ENCODE data around the gene PFDN4.
"Not testable (repeated sequence)": the region's sequence is repeated elsewhere in the genome, so short reads cannot be mapped to it uniquely, and the experiment has no call there.

DNA sequence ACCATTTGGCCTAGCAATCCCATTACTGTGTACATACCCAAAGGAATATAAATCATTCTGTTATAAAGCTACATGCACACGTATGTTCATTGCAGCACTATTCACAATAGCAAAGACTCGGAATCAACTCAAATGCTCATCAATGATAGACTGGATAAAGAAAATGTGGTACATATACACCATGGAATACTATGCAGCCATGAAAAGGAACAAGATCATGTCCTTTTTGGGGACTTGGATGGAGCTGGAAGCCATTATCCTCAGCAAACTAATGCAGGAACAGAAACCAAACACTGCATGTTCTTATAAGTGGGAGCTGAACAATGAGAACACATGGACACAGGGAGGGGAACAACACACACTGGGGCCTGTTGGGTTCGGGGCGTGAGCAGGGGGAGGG, 40.8 kb downstream of the PFDN4 start:
- not testable (repeated sequence) for TF ChIP-seq EZH2phosphoT487 (IDR thresholded peaks at IDR 0.05; ENCODE audit: insufficient read depth, low read depth); EZH2 (IDR thresholded peaks at IDR 0.05; ENCODE audit: insufficient read depth, poor library complexity, severe bottlenecking)

Measured in GM23248 (cell line).